ENCODE results near the gene LIN28A.

DNA sequence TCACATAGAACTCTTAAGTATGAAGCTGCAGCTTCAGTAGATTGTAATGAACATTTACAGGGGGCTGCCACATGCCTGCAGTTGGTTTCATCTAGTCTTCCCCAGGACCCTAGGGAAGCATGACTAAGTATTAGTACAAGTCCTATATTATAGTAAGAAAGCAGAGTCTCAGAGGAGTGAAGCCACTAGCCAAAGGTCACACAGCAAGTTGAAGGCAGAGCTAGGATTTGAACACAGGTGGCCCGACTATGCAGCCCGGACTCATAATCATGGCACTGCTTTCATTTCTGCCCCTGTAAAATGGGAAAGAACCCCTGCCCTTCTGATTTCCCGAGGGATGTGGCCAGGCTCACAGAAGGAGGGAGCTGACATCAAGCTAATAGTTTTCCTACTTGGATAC lies 48.3 kb upstream of the LIN28A start:
- no peak for TF ChIP-seq BACH2 (CRISPR knock-in tag; IDR thresholded peaks at IDR 0.05; ENCODE audit: borderline replicate concordance)
- no peak for TF ChIP-seq TOX (CRISPR knock-in tag; IDR thresholded peaks at IDR 0.05; ENCODE audit: borderline replicate concordance)
- TF ChIP-seq TCF4 (CRISPR knock-in tag; IDR thresholded peaks at IDR 0.05; ENCODE audit: borderline replicate concordance), result no peak
- TF ChIP-seq, protein P1, sequence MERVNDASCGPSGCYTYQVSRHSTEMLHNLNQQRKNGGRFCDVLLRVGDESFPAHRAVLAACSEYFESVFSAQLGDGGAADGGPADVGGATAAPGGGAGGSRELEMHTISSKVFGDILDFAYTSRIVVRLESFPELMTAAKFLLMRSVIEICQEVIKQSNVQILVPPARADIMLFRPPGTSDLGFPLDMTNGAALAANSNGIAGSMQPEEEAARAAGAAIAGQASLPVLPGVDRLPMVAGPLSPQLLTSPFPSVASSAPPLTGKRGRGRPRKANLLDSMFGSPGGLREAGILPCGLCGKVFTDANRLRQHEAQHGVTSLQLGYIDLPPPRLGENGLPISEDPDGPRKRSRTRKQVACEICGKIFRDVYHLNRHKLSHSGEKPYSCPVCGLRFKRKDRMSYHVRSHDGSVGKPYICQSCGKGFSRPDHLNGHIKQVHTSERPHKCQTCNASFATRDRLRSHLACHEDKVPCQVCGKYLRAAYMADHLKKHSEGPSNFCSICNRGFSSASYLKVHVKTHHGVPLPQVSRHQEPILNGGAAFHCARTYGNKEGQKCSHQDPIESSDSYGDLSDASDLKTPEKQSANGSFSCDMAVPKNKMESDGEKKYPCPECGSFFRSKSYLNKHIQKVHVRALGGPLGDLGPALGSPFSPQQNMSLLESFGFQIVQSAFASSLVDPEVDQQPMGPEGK (CRISPR knock-in tag; IDR thresholded peaks at IDR 0.05; ENCODE audit: borderline replicate concordance), result no peak
- TF ChIP-seq, protein P2, sequence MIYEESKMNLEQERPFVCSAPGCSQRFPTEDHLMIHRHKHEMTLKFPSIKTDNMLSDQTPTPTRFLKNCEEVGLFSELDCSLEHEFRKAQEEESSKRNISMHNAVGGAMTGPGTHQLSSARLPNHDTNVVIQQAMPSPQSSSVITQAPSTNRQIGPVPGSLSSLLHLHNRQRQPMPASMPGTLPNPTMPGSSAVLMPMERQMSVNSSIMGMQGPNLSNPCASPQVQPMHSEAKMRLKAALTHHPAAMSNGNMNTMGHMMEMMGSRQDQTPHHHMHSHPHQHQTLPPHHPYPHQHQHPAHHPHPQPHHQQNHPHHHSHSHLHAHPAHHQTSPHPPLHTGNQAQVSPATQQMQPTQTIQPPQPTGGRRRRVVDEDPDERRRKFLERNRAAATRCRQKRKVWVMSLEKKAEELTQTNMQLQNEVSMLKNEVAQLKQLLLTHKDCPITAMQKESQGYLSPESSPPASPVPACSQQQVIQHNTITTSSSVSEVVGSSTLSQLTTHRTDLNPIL (CRISPR knock-in tag; IDR thresholded peaks at IDR 0.05; ENCODE audit: low read depth), result no peak
- no peak for TF ChIP-seq PPARA (CRISPR knock-in tag; IDR thresholded peaks at IDR 0.05; ENCODE audit: borderline replicate concordance)
